Spleen (tissue), 11 donors: ENCODE measurements around the gene TMEM45B. TPM values are rescaled to one million over a fixed set of nuclear protein-coding genes. Genes with fewer than 3 reads are reported as not detected.
"Not testable (repeated sequence)": the region's sequence is repeated elsewhere in the genome, so short reads cannot be mapped to it uniquely, and the experiment has no call there.

Experiments used
- DNase-seq: peaks from one replicate; pipeline ENCODE4 v3.0.0-alpha.2; 2020
- H3K27ac ChIP-seq, 8 donors: fragments of 200-600 bp; sonication (generic) in 7 of 8; 1 replicate in 4 of 8; 2 replicates in 4 of 8; pipeline versions ENCODE4 v1.5.0 to v1.8.0; 2016 to 2021; ENCODE audit warnings: inconsistent platforms in 4 of 8, mild to moderate bottlenecking in 4 of 8, moderate library complexity in 1 of 8
- H3K27me3 ChIP-seq, 7 donors: fragments of 200-600 bp; sonication (generic) in 6 of 7; replicated peaks in 1 of 7; 1 replicate in 4 of 7; 2 replicates in 3 of 7; pipeline versions ENCODE4 v1.5.0 to v1.8.0; 2016 to 2021; ENCODE audit warnings: inconsistent platforms in 3 of 7, mild to moderate bottlenecking in 1 of 7
- H3K36me3 ChIP-seq, 6 donors: fragments of 200-600 bp; sonication (generic) in 5 of 6; 1 replicate in 4 of 6; 2 replicates in 2 of 6; pipeline versions ENCODE4 v1.5.0 to v1.8.0; 2016 to 2021; ENCODE audit warnings: inconsistent platforms in 2 of 6
- H3K4me1 ChIP-seq, 6 donors: fragments of 200-600 bp; sonication (generic) in 5 of 6; 1 replicate in 3 of 6; 2 replicates in 3 of 6; pipeline versions ENCODE4 v1.5.0 to v1.8.0; 2016 to 2021; ENCODE audit warnings: inconsistent platforms in 3 of 6
- H3K4me3 ChIP-seq, 8 donors: fragments of 200-600 bp; sonication (generic) in 7 of 8; 1 replicate in 4 of 8; 2 replicates in 4 of 8; pipeline versions ENCODE4 v1.5.0 to v1.8.0; 2016 to 2021; ENCODE audit warnings: inconsistent platforms in 4 of 8, mild to moderate bottlenecking in 4 of 8, moderate library complexity in 2 of 8
- H3K9me3 ChIP-seq, 8 donors: fragments of 200-600 bp; sonication (generic) in 7 of 8; 1 replicate in 4 of 8; 2 replicates in 4 of 8; pipeline versions ENCODE4 v1.5.0 to v1.8.0; 2016 to 2021; ENCODE audit warnings: inconsistent platforms in 4 of 8
- POLR2A ChIP-seq, 3 donors: fragments of 450-650 bp; IDR thresholded peaks; one replicate each; pipeline ENCODE4 v1.5.1; 2017; ENCODE audit warnings: antibody characterized with exemption in 3 of 3, mild to moderate bottlenecking in 1 of 3
- POLR2AphosphoS5 ChIP-seq, 3 donors: sonication (generic); formaldehyde crosslinking; IDR thresholded peaks; one replicate each; pipeline ENCODE4 v1.5.1; 2017; ENCODE audit warnings: antibody characterized with exemption in 3 of 3
- WGBS, 5 donors: extraction: QIAGEN DNeasy Blood & Tissue Kit in 3 of 5; methylation state at CpG; one replicate each; pipeline versions ENCODE4 v1.1.5 to v1.1.7; 2013 to 2018; 5-methylcytosine and 5-hydroxymethylcytosine counted together
- intact Hi-C: fragments of 100-400 bp; cut with DNase I; formaldehyde crosslinking; loops from one replicate; pipeline ENCODE4 v1.15.0; 2023; ENCODE audit warnings: low total_unique reads
- polyA plus RNA-seq, 3 donors: library from polyadenylated mRNA; stranded (reverse); fragments of 200-250 nt; gene quantifications; one replicate each; pipeline ENCODE4 v1.2.1, GENCODE V29; 2013
- total RNA-seq, 7 donors: library from RNA; depleted of rRNA in 3 of 7; stranded (reverse); fragments of >200 nt in 3 of 7; fragmentation: NEBNext Ultra II Directional in 4 of 7; extraction: Animal tissue kit (Norgen Biotek cat#: 25700) in 4 of 7; gene quantifications; one replicate each; pipeline versions ENCODE4 v1.1.0 to v1.2.1, GENCODE V29; 2016 to 2021
- TF ChIP-seq, protein P1 (sequence below), 11 experiments: fragments of 200-600 bp in 7 of 11; fragments of 450-650 bp in 4 of 11; sonication (generic) in 4 of 11; IDR thresholded peaks in 8 of 11; conservative IDR thresholded peaks in 3 of 11; 1 replicate in 7 of 11; 2 replicates in 4 of 11; pipeline versions ENCODE4 v1.4.0 to v1.8.0; 2016 to 2021; ENCODE audit warnings: antibody characterized with exemption in 11 of 11, inconsistent platforms in 4 of 11, mild to moderate bottlenecking in 1 of 11
- donor health status: healthy with polysubstance abuse.
- donor health status: DM: no; HTN: no; CAD: no; lungs with moderate emphysema.
- donor health status: DM: no; HTN: no; CAD: no.
- donor health status: Bipolar disorder and iron deficiency.
- donor health status: healthy.
- donor health status: DM: no; HTN: no; CAD: no.
- donor health status: DM: yes; HTN: yes; CAD: no.

TMEM45B gene
- total and polyA plus RNA-seq, 10 donors: 0.05 to 5.1 (median 0.67) TPM

DNA sequence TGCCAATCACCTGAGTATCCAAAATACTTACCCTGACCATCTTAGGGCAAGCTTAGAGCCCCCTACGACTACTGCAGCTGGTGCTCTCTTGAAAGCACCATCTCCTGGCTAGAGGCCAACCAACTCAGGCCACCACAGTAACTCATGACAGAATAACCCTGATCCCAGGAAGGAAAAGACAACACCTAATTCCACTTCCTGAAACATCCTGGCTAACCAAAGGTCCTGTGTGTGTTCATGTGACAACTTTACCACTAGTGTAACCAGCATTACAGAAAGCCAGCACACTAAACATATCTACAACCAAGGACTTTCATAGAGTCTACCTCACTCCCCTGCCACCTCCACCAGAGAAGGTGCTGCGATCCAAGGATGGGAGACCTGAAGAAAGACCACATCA is 17.4 kb upstream of the TMEM45B start:
- Histone ChIP-seq H3K27me3 (peaks cover 0 to 3% (median 0%) of the 10 kb centered on the region in 7 donors), H3K27ac (no peak overlapping the region), H3K36me3 (no peaks in the 10 kb centered on the region), H3K9me3 (peaks cover 0 to 43% (median 28%) of the 10 kb centered on the region in 8 donors), H3K4me1 (no peaks in the 10 kb centered on the region), H3K4me3 (no peak overlapping the region)
- WGBS, 5 donors: 73 to 91% (median 79%) methylated on average over 2 of the region's 2 CpGs
- no peak for DNase-seq
- intact Hi-C loops: no loop called here
- TF ChIP-seq POLR2AphosphoS5 (IDR thresholded peaks at IDR 0.05) (no peak), POLR2A (IDR thresholded peaks at IDR 0.05) (no peak)
- TF ChIP-seq, protein P1, sequence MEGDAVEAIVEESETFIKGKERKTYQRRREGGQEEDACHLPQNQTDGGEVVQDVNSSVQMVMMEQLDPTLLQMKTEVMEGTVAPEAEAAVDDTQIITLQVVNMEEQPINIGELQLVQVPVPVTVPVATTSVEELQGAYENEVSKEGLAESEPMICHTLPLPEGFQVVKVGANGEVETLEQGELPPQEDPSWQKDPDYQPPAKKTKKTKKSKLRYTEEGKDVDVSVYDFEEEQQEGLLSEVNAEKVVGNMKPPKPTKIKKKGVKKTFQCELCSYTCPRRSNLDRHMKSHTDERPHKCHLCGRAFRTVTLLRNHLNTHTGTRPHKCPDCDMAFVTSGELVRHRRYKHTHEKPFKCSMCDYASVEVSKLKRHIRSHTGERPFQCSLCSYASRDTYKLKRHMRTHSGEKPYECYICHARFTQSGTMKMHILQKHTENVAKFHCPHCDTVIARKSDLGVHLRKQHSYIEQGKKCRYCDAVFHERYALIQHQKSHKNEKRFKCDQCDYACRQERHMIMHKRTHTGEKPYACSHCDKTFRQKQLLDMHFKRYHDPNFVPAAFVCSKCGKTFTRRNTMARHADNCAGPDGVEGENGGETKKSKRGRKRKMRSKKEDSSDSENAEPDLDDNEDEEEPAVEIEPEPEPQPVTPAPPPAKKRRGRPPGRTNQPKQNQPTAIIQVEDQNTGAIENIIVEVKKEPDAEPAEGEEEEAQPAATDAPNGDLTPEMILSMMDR (IDR thresholded peaks at IDR 0.05 in 8 of 11, conservative IDR thresholded peaks at IDR 0.05 in 3 of 11): no peak

DNA sequence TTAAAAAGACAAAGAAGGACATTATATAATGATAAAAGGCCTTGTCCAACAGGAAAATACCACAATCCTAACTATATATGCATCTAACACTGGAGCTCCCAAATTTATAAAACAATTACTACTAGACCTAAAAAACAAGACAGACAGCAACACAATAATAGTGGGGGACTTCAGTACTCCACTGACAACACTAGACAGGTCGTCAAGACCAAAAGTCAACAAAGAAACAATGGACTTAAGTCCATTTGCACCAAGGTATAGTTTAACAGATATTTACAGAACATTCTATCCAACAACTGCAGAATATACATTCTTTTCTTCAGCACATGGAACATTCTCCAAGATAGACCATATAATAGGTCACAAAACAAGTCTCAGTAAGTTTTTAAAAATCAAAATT is 15.5 kb upstream of the TMEM45B start:
- H3K27me3 ChIP-seq, H3K4me3 ChIP-seq, H3K4me1 ChIP-seq, H3K27ac ChIP-seq, H3K36me3 ChIP-seq, intact Hi-C loops, DNase-seq: not testable (repeated sequence)
- 34 to 65% (median 53%) methylated on average over 1 of the region's 1 CpG for WGBS, 5 donors
- H3K9me3 ChIP-seq: peaks cover 0 to 34% (median 22%) of the 10 kb centered on the region in 8 donors

DNA sequence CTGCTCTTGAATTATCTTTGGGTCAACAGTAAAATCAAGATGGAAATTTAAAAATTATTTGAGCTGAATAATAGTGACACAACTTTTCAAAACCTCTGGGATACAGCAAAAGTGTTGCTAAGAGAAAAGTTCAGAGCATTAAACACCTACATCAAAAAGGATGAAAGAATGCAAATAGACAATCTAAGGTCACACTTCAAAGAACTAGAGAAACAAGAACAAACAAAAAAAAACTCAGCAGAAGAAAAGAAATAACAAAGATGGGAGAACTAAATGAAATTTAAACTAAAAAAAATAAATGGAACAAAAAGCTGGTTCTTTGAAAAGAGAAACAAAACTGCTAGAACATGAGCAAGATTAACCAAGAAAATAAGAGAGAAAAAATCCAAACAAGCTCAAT is 15.0 kb upstream of the TMEM45B start:
- DNase-seq: no peak
- H3K4me1 ChIP-seq: no peaks in the 10 kb centered on the region
- H3K4me3 ChIP-seq: no peak overlapping the region
- peaks cover 0 to 10% (median 0%) of the 10 kb centered on the region in 7 donors for H3K27me3 ChIP-seq
- no peaks in the 10 kb centered on the region for H3K36me3 ChIP-seq
- peaks cover 0 to 29% (median 18%) of the 10 kb centered on the region in 8 donors for H3K9me3 ChIP-seq
- intact Hi-C loops: no loop called here
- no peak overlapping the region for H3K27ac ChIP-seq
- no peak for TF ChIP-seq POLR2A (IDR thresholded peaks at IDR 0.05)
- TF ChIP-seq, protein P1 (IDR thresholded peaks at IDR 0.05 in 8 of 11, conservative IDR thresholded peaks at IDR 0.05 in 3 of 11): no peak
- no peak for TF ChIP-seq POLR2AphosphoS5 (IDR thresholded peaks at IDR 0.05)

DNA sequence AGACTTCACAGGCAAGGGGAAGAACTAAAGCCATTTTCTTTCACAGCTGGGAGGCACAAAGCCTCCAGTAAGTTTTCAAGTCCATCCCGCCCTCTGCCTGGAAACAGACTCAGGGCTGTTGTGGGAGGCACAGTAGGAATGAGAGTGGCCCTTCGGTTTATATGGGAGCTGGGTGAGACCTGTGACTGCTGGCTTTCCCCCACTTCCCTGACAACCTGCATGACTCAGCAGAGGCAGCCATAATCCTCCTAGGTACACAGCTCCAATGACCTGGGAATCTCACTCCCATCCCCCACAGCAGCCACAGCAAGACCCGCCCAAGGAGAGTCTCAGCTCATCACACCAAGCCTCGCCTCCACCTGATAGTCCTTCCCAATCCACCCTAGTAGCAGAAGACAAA is 12.1 kb upstream of the TMEM45B start:
- no peak for TF ChIP-seq POLR2A (IDR thresholded peaks at IDR 0.05)
- TF ChIP-seq, protein P1 (IDR thresholded peaks at IDR 0.05 in 8 of 11, conservative IDR thresholded peaks at IDR 0.05 in 3 of 11): no peak
- no peak for TF ChIP-seq POLR2AphosphoS5 (IDR thresholded peaks at IDR 0.05)

DNA sequence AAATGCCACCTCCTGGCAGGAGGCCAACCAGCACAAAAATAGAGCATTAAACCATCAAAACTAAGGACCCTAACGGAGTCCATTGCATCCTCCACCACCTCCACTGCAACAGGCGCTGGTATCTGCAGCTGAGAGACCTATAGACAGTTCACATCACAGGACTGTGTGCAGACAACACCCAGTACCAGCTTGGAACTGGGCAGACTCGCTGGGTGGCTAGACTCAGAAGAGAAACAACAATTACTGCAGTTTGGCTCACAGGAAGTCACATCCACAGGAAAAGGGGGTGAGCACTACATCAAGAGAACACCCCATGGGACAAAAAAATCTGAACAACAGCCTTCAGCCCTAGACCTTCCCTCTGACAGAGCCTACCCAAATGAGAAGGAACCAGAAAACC is 11.6 kb upstream of the TMEM45B start:
- 50 to 61% (median 60%) methylated on average over 3 of the region's 3 CpGs for WGBS, 5 donors
- Histone ChIP-seq H3K9me3 (peaks cover 0 to 20% (median 12%) of the 10 kb centered on the region in 8 donors), H3K27me3 (peaks cover 0 to 10% (median 0%) of the 10 kb centered on the region in 7 donors), H3K36me3 (no peaks in the 10 kb centered on the region), H3K4me1 (no peaks in the 10 kb centered on the region), H3K4me3 (no peak overlapping the region), H3K27ac (no peak overlapping the region)
- intact Hi-C loops: no loop called here
- no peak for DNase-seq
- TF ChIP-seq, protein P1 (IDR thresholded peaks at IDR 0.05 in 8 of 11, conservative IDR thresholded peaks at IDR 0.05 in 3 of 11): no peak
- TF ChIP-seq POLR2AphosphoS5 (IDR thresholded peaks at IDR 0.05) (no peak), POLR2A (IDR thresholded peaks at IDR 0.05) (no peak)

More for the DNA sequence above, 12.1 kb upstream of the TMEM45B start:
- DNase-seq: no peak
- intact Hi-C loops: no loop called here
- H3K4me1 ChIP-seq: no peaks in the 10 kb centered on the region
- H3K27me3 ChIP-seq: peaks cover 0 to 10% (median 0%) of the 10 kb centered on the region in 7 donors
- H3K36me3 ChIP-seq: no peaks in the 10 kb centered on the region
- peaks cover 0 to 22% (median 17%) of the 10 kb centered on the region in 8 donors for H3K9me3 ChIP-seq
- H3K4me3 ChIP-seq: no peak overlapping the region
- 82 to 91% (median 87%) methylated on average over 4 of the region's 4 CpGs for WGBS, 5 donors
- H3K27ac ChIP-seq: no peak overlapping the region

DNA sequence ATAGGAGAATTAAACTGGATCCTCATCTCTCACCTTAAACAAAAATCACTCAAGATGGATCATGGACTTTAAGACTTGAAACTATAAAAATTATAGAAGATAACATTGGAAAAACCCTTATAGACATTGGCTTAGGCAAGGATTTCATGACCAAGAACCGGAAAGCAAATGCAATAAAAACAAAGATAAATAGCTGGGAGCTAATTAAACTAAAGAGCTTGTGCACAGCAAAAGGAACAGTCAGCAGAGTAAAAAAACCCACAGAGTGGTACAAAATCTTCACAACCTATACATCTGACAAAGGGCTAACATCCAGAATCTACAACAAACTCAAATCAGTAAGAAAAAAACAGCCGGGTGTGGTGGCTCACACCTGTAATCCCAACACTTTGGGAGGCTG is 7.4 kb upstream of the TMEM45B start:
- H3K9me3 ChIP-seq, DNase-seq, H3K36me3 ChIP-seq, H3K27me3 ChIP-seq, H3K4me1 ChIP-seq, H3K4me3 ChIP-seq, H3K27ac ChIP-seq, intact Hi-C loops: not testable (repeated sequence)
- WGBS, 5 donors: 85 to 94% (median 91%) methylated on average over 2 of the region's 2 CpGs
